Measurements from ENCODE around the gene TAF15. TPM values are rescaled to one million over a fixed set of nuclear protein-coding genes. Genes with fewer than 3 reads are reported as not detected.
A peak's percentile ranks its signal among the peaks of the same experiment; 100 is the strongest.

Gene TAF15
- total RNA-seq, 1 donor from 2014 or later, result 63.1 TPM

- ATAC-seq, result no peak
- DNase-seq (ENCODE audit: low spot score), result no peak
These were observed 22.3 kb upstream of the TAF15 start for GRCh38 chr17:35786941-35787432.

DNA sequence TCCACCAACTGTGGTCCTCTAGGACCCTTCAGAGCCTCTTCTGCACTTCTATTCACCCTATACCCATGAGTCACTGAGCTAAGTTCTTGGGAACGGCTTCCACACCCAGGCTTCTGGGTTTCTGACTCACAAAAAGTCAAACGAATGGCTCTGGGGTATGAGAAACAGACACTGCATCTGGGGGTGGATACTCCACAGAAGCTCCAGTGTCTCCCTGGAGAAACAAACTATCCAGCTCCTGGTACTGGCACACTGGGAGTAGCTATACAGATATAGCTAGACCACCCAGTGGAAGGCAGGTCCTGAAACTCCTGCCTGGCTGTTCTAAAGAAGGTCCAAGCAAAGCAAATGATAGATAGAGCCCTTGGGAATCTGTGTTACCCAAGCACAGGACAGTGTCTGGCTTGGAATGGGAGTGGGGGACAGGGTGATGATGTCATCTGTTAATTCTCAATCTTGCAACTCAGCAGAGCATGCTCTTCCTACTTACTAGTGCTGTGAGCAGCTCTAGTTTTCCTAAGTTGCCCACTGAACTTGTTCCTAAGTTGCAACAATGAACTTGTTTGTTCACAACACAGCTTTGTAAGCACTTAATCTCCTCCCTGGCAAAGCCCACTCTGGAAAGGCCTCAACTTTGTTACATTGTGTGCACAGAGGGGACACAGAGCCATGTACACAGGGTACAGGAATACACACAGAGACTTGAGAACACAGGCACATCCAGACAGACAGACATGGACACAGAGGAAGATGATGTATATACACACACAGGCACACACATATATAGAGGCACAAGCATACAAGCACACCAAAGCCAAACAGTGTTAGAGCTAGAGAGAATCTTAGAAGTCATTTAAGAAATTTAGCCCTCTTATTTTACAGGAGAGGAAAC is 20.6 kb upstream of the TAF15 start:
- ATAC-seq, result no peak
- DNase-seq (ENCODE audit: low spot score), result no peak

GRCh38 chr17:35790841-35791240 is 18.4 kb upstream of the TAF15 start:
- DNase-seq (ENCODE audit: low spot score) (no peak), ATAC-seq (no peak)

DNA sequence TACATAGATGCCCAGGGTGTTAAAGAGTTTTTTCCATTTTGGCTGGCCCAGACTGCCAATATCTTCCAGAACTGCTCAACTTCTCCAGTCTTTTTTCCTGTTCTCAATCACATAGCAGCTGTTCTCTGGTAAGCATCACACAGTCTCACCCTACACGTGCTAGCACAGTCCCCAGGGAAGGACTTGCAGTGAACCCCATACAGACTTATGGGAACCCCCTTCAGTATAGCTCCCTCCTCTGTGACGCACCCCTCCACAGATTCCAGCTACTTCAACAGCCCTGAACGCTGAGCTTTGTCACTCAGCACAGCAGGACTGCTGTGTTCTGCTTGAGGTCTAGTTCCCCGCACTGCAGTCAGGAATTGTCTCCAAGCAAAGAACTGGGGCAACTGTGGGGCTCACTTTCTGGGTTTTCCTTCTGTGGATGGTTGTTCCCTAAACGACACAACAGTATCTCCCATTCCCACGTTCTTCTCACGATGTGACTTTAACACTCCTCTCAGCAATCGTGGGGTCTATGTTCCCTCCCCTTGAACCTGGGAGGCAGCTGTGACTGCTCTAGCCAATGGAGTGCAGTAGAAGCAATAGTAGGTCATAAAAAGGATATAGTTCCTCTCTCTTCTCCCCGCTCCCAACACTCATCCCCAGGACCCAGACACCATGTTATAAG is 17.5 kb upstream of the TAF15 start:
- no peak for DNase-seq (ENCODE audit: low spot score)
- no peak for ATAC-seq

GRCh38 chr17:35793257-35793656 is 16.0 kb upstream of the TAF15 start:
- DNase-seq (ENCODE audit: low spot score) (no peak), ATAC-seq (no peak)

DNA sequence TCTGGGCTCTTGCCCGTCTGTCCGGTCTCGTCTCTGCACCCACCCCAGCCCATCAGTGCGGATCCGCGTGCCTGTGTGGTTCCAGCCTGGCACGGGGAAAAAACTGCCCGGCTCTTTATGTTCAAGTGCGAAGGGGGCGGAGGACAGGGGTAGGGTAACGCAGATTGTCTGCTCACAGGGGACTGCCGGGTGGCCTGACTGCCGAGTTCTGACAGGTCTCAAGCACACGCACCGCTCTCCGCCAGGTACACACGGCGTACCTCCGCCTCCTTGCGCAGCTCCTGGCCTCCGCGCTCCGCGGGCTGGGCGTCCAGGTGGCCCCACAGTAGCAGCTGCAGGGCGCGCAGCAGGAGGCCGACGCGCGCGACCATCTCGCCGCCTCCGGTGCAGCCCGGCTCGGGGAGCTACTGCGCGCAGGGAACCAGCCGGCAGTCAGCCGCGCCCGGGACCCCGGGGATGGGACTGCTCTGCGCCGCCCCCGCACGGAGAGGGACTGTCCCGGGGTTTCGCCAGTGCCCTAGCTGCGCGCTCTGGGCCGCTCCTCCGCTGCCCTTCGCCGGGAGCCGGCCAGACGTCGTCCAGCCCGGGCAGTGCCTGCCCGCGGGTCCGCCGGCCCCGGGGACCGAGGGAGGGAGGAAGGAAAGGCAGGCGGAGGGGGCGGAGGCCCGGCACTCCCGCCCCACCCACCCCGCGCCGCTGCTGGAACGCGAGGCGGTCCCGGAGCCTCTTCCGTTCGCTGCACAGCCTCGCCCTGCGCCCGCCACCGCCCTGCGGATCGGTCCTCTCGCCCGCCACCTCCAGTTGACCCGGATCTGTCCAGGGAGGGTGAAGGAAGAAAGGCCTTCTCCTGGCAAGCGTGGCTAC is 14.0 kb upstream of the TAF15 start, which contains the start of gene MMP28:
Gene MMP28, minus strand, starts transcription at position 635 of the 864 bp plus-strand sequence. Its CDS starts 264 bp downstream, at position 371.
- no peak for DNase-seq (ENCODE audit: low spot score)
- peak; percentile 51 for ATAC-seq

GRCh38 chr17:35795871-35796265 is 13.4 kb upstream of the TAF15 start:
- ATAC-seq, result no peak
- DNase-seq (ENCODE audit: low spot score), result no peak

DNA sequence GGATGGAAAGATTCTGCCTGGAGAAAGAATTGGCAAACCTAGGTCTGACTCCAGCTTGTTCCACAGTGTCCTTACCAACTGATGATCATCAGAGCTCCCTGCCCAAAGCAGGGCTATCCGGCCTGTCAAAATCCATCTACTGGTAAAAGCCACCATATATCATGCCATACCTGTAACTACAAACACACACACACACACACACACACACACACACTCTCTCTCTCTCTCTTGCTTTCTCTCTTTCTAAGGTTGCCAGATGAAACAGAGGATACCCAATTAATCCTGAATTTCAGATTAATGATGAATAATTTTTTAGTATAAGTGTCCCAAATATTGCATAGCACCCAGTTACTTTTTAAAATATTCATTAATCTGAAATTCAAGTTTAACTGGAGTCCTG is 12.3 kb upstream of the TAF15 start:
- ATAC-seq, result no peak
- no peak for DNase-seq (ENCODE audit: low spot score)

GRCh38 chr17:35797370-35797769 is 11.9 kb upstream of the TAF15 start:
- ATAC-seq (no peak), DNase-seq (ENCODE audit: low spot score) (no peak)

- ATAC-seq (no peak), DNase-seq (ENCODE audit: low spot score) (no peak)
These were observed 11.4 kb upstream of the TAF15 start for GRCh38 chr17:35797918-35798317.

DNA sequence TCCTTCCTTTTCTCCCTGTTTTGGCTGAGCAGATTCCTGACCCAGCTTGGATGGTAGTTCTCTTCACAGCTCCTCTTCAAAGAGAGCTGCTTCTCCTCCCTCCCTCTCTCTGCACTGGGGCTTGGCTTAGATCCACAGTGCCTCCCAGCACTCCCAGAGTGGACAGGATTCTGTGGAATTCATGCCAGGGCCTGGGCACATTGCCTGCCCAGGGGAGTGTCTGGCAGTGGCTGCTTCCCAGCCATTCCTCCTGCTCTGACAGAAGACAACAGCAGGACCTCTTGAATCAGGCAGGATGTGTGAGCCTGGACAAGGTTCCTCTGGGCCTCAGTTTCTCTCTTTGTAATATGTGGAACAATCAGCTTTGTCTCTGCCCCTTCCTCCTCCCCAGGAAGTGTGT is 9.3 kb upstream of the TAF15 start:
- DNase-seq (ENCODE audit: low spot score) (peak; percentile 94), ATAC-seq (peak; percentile 86)

DNA sequence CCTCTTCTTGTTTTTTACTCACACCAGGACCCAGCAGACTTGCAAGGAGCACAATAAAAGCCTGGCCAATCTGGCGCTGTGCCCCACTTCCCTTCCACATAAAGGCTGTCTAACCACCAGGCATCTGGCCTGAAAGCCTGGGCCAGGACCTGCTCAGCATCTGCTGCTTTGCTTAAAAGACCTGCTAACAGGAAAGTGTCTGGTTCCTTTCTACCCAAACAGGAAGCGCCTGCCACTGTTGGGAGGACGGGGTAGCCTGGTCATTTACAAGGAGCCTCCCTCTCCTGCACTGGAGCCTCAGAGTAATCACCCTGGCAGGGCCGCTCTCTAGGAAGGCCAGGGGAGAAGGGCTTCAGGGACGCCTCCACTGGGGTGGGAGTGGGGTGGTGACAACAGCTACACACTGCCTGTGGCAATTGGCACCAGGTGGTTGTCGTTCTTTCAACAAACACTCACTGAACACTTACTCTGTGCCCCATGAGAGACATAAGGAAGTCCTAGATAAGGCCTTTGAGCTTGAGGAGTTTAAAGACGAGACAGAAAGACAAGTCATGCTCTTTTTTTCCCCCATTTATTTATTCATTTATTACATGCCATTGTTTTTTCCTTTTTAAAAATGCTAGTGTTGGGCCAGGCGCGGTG is 7.6 kb upstream of the TAF15 start:
- DNase-seq (ENCODE audit: low spot score), result no peak

DNA sequence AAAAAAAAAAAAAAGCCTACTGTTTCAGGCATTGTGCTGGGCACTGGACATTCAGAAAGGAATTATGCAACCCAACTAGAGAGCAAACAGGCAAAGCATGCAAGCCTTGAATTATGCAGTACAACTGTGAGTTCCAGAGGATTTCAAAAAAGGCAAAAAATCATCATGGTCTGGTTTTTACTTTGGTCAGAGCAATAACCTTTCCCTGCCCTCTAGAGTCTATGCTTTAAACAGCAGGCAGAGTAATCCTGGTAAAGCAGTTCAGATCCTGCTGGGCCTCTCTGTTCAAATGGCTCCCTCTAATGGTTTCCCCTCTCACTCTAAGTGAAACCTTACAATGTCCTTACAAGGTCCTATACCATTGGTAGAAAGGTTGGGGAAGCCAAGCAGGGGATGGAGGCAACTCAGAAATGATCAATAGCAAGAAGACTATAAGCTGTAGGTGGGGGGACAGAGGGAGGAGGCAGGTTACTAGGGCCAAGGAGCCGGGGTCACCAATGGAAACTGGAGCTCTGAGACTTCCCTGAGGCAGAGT is 4.6 kb upstream of the TAF15 start:
- no peak for DNase-seq (ENCODE audit: low spot score)
- peak; percentile 69 for ATAC-seq

More for the DNA sequence above, 7.6 kb upstream of the TAF15 start:
- ATAC-seq, result no peak

DNA sequence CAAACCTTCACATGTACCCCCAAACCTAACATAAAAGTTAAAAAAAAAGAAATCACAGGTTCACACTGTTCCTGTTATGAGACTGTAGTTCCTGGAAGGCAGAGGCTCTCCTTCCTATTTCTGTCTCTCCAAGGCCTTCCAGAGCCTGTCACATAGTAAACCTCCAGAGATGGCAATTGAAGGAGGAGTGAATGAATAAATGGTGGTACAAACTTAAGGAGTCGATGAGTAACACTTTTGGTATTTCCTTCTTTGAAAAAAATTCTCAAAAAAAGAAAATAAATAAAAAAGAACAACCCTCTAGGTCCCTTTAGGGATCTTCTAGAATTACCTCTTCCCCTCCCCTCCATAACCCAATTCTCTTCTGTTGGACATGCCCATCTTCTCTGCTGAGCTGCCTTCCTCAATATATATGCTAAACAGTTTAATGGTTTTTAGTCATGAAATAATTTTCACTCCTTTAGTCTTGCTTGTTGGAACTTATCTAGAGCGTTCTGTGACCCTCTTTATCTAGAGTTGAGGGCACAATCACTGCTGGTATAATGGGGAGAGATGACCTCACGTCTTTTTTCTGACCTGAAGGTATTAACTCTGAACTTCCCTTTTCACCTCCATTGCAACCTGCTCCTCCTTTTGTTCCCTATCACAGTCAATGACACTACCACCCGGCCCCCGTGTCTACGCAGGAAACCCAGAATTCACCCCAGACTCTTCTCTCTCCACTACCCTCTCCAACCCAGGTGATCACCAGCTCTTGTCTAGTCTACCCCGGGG is 1.7 kb upstream of the TAF15 start:
- no peak for DNase-seq (ENCODE audit: low spot score)

DNA sequence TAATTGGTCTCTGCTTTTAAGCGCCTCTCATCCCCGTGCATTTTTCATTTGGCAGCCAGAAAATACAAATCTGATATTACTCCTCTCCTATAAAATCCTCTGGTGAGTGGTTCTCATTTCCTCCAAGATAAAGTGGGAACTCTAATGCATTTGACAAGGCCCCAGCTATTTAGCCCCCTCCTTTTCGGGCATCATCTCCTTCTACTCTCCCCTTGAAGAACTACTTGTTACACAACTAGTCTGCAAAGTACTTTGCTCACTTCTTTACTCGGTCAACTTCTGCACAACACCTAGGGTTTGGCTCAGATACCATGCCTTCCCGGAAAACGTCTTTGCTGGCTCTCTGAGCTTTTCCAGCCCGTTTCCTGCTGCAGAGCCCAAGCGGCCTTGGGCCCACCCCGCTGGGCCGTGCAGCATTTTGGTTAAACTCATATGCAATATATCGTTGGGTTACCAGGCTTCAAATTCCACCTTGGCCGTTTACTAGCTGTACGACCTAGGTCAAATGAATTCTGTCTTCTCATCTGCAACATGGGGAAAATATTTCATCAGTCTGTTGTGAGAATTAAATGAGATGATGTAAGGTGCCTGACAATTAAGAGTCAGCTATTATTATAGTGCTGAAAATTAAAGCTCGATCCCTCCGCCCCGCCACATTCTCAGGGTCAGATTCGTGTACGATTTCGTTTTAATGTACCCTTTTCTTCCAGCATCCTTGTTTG is 883 bp upstream of the TAF15 start:
- no peak for DNase-seq (ENCODE audit: low spot score)

More for the DNA sequence above, 1.7 kb upstream of the TAF15 start:
- no peak for ATAC-seq

GRCh38 chr17:35809855-35810461 is 674 bp downstream of the TAF15 start:
- DNase-seq (ENCODE audit: low spot score) (no peak), ATAC-seq (no peak)

More for the DNA sequence above, 883 bp upstream of the TAF15 start:
- no peak for ATAC-seq

GRCh38 chr17:35811759-35812158 is 2.5 kb downstream of the TAF15 start:
- ATAC-seq (no peak), DNase-seq (ENCODE audit: low spot score) (no peak)

DNA sequence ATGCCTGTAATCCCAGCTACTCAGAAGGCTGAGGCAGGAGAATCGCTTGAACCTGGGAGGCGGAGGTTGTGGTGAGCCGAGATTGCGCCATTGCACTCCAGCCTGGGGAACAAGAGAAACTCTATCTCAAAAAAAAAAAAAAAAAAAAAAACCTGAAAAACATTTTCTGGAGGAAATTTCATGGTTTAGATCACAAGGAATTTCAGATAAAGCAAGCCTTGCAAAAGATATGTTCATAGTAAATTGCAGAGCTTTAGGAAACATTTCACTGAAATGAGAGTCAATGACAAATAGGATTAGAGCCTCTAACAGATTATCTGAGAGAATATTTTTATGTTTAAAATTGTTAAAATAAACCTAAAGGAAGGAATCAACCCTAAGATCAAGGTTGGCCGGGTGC is 3.2 kb downstream of the TAF15 start:
- DNase-seq (ENCODE audit: low spot score) (no peak), ATAC-seq (no peak)

Measured in left lobe of liver (tissue), 2 donors.